Neural crest cell (in vitro differentiated cells): ENCODE data around the gene GALNT6. TPM values are rescaled to one million over a fixed set of nuclear protein-coding genes. Genes with fewer than 3 reads are reported as not detected.

Source experiments
- DNase-seq: peaks from one replicate; pipeline ENCODE4 v3.0.0; 2021; ENCODE audit warnings: low read depth, mixed read lengths, low spot score
- H3K27ac Mint-ChIP-seq: one replicate; pipeline ENCODE4 v1.8.0; 2021; ENCODE audit warnings: mild to moderate bottlenecking, mixed read lengths; ENCODE audit not compliant: unreplicated experiment
- H3K27me3 Mint-ChIP-seq: 2 replicates; pipeline ENCODE4 v1.8.0; 2021; ENCODE audit warnings: low read depth, mild to moderate bottlenecking, mixed read lengths
- H3K36me3 Mint-ChIP-seq: 2 replicates; pipeline ENCODE4 v1.8.0; 2021; ENCODE audit warnings: low read depth, mild to moderate bottlenecking, mixed read lengths
- H3K4me1 Mint-ChIP-seq: 2 replicates; pipeline ENCODE4 v1.8.0; 2021; ENCODE audit warnings: mixed read lengths
- H3K4me3 Mint-ChIP-seq: one replicate; pipeline ENCODE4 v1.8.0; 2021; ENCODE audit warnings: mild to moderate bottlenecking, mixed read lengths
- H3K9me3 Mint-ChIP-seq: 2 replicates; pipeline ENCODE4 v1.8.0; 2021; ENCODE audit warnings: mixed read lengths
- CTCF ChIP-seq: fragments of 200-600 bp; sonication (generic); conservative IDR thresholded peaks from 2 replicates; pipeline ENCODE4 v1.5.0; 2021; ENCODE audit warnings: antibody characterized with exemption, mild to moderate bottlenecking
- long read RNA-seq: library from polyadenylated mRNA; unstranded; transcript quantifications from one replicate; pipeline ENCODE4 v2.0.0, GENCODE V29; 2020
- total RNA-seq: library from RNA; stranded (reverse); gene quantifications from 2 replicates; pipeline ENCODE4 v1.2.1, GENCODE V29; 2021

GALNT6 gene, protein sequence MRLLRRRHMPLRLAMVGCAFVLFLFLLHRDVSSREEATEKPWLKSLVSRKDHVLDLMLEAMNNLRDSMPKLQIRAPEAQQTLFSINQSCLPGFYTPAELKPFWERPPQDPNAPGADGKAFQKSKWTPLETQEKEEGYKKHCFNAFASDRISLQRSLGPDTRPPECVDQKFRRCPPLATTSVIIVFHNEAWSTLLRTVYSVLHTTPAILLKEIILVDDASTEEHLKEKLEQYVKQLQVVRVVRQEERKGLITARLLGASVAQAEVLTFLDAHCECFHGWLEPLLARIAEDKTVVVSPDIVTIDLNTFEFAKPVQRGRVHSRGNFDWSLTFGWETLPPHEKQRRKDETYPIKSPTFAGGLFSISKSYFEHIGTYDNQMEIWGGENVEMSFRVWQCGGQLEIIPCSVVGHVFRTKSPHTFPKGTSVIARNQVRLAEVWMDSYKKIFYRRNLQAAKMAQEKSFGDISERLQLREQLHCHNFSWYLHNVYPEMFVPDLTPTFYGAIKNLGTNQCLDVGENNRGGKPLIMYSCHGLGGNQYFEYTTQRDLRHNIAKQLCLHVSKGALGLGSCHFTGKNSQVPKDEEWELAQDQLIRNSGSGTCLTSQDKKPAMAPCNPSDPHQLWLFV
- total RNA-seq = 0.09 and 0.16 TPM in 2 replicates
- long read RNA-seq, partial matches to known transcripts = 1 of 1 reads
- long read RNA-seq, other reads (novel, unspliced or antisense) = 0 of 1 reads

GRCh38 chr12:51391283-51392123 is at the start of gene GALNT6:
GALNT6 (minus strand) TSS chr12:51391406; CDS start chr12:51379781, 11,625 bp downstream.
- Mint-ChIP-seq H3K4me3 (peak within 1 kb of the TSS; percentile 86), H3K9me3 (no peaks in the 10 kb centered on the region), H3K36me3 (no peaks in the 10 kb centered on the region), H3K4me1 (peaks cover 41% of the 10 kb centered on the region), H3K27ac (no peak within 1 kb of the TSS), H3K27me3 (peaks cover 79% of the 10 kb centered on the region)
- no peak for TF ChIP-seq CTCF
- DNase-seq = no peak

- H3K9me3 Mint-ChIP-seq = no peaks in the 10 kb centered on the region
- H3K36me3 Mint-ChIP-seq = no peaks in the 10 kb centered on the region
- H3K27ac Mint-ChIP-seq = no peak overlapping the region
- no peak for DNase-seq
- TF ChIP-seq CTCF = no peak
- H3K4me1 Mint-ChIP-seq = peaks cover 6% of the 10 kb centered on the region
- no peak overlapping the region for H3K4me3 Mint-ChIP-seq
- no peaks in the 10 kb centered on the region for H3K27me3 Mint-ChIP-seq
These were observed 48.1 kb upstream of the GALNT6 start for GRCh38 chr12:51439330-51439729.

- Mint-ChIP-seq H3K4me3 (no peak overlapping the region), H3K27ac (no peak overlapping the region), H3K36me3 (no peaks in the 10 kb centered on the region), H3K27me3 (no peaks in the 10 kb centered on the region), H3K9me3 (no peaks in the 10 kb centered on the region), H3K4me1 (peaks cover 10% of the 10 kb centered on the region)
- no peak for DNase-seq
- TF ChIP-seq CTCF = no peak
These were observed 46.2 kb upstream of the GALNT6 start for GRCh38 chr12:51437431-51437830.

- Mint-ChIP-seq H3K36me3 (no peaks in the 10 kb centered on the region), H3K27me3 (no peaks in the 10 kb centered on the region), H3K27ac (no peak overlapping the region), H3K4me1 (peaks cover 4% of the 10 kb centered on the region), H3K9me3 (no peaks in the 10 kb centered on the region), H3K4me3 (no peak overlapping the region)
- TF ChIP-seq CTCF = no peak
- DNase-seq = no peak
These were observed 43.1 kb upstream of the GALNT6 start for GRCh38 chr12:51434305-51434704.

DNA sequence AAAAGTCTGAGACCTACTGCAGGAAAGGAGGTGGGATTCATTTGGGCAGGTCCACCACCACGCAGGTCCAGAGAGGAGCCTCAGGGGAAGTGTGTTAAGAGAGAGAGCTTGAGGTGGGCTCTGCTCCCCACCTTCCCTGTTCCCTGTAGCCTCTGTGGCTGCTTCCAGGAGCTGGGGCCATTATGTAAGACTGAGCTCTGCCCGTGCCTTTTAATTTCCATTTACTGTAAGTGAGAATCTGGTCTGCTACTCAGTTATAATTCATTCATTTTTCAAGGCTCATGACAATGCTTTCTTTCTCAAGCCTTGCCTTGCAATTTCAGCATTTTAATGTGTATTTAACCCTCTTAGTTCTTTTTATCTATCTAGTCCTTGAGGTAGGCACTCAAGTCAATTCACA is 41.7 kb upstream of the GALNT6 start:
- no peak overlapping the region for H3K27ac Mint-ChIP-seq
- no peaks in the 10 kb centered on the region for H3K9me3 Mint-ChIP-seq
- no peak overlapping the region for H3K4me3 Mint-ChIP-seq
- no peak for DNase-seq
- no peaks in the 10 kb centered on the region for H3K27me3 Mint-ChIP-seq
- H3K36me3 Mint-ChIP-seq = no peaks in the 10 kb centered on the region
- TF ChIP-seq CTCF = no peak
- H3K4me1 Mint-ChIP-seq = peaks cover 4% of the 10 kb centered on the region
